Activated T-helper 1 cell treated with anti-CD3 and anti-CD28 coated beads, Interleukin-12 subunit alpha, Interleukin-12 subunit beta, Interleukin-2, Interleukin-4 antibody, amounts not matched to agents 30 ng/mL and 10 ng/mL and 1 ng/mL, durations not matched to agents 14 hours and 24 hours and 36 hours (primary cell): ENCODE data around the gene UNC13B. TPM values are rescaled to one million over a fixed set of nuclear protein-coding genes. Genes with fewer than 3 reads are reported as not detected.

Experiments used
- DNase-seq: peaks from one replicate; pipeline ENCODE4 v3.0.0; 2021; ENCODE audit warnings: low spot score
- H3K27ac Mint-ChIP-seq: one replicate; pipeline ENCODE4 v1.8.0; 2021; ENCODE audit warnings: mild to moderate bottlenecking, mixed read lengths
- H3K27me3 Mint-ChIP-seq: one replicate; pipeline ENCODE4 v1.8.0; 2022; ENCODE audit warnings: mild to moderate bottlenecking, moderate library complexity, mixed read lengths; ENCODE audit not compliant: insufficient read depth
- H3K36me3 Mint-ChIP-seq: one replicate; pipeline ENCODE4 v1.8.0; 2021; ENCODE audit warnings: low read depth, mixed read lengths
- H3K4me1 Mint-ChIP-seq: one replicate; pipeline ENCODE4 v1.8.0; 2021; ENCODE audit warnings: low read depth, mixed read lengths
- H3K4me3 Mint-ChIP-seq: one replicate; pipeline ENCODE4 v1.8.0; 2021; ENCODE audit warnings: mild to moderate bottlenecking, moderate library complexity, mixed read lengths
- H3K9me3 Mint-ChIP-seq: one replicate; pipeline ENCODE4 v1.8.0; 2021; ENCODE audit warnings: mixed read lengths
- intact Hi-C: fragments of 100-400 bp; cut with micrococcal nuclease; formaldehyde crosslinking; loops from one replicate; pipeline ENCODE4 v1.15.1; 2024
- total RNA-seq: library from RNA; stranded (reverse); gene quantifications from 2 replicates; pipeline ENCODE4 v1.2.3, GENCODE V29; 2022

Gene UNC13B
- total RNA-seq, 1 donor from 2014 or later: 0.41 TPM

DNA sequence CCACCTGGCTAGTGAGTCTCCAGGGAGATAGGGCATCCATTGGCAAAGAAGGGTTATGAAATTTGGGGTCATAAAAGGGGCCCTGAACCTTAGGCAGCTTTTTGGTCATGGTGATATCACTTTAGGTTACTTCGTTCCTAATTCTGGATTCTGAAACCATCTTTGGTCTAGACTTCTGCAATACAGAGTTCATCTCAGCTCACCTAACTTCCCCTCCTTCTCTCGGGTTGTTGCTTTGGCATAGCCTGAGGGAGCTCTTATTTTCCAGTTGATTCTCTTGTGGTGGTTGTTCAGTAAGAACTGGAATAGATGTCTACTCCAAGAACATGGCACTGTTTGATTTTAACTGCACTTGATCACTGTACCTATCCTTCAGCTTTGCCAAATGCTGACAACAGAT, 179.2 kb downstream of the UNC13B start:
- H3K27me3 Mint-ChIP-seq: no peaks in the 10 kb centered on the region
- H3K27ac Mint-ChIP-seq: no peak overlapping the region
- no peak overlapping the region for H3K4me3 Mint-ChIP-seq
- no peaks in the 10 kb centered on the region for H3K36me3 Mint-ChIP-seq
- DNase-seq: no peak
- H3K9me3 Mint-ChIP-seq: no peaks in the 10 kb centered on the region
- no peaks in the 10 kb centered on the region for H3K4me1 Mint-ChIP-seq
- intact Hi-C loops: no loop called here

DNA sequence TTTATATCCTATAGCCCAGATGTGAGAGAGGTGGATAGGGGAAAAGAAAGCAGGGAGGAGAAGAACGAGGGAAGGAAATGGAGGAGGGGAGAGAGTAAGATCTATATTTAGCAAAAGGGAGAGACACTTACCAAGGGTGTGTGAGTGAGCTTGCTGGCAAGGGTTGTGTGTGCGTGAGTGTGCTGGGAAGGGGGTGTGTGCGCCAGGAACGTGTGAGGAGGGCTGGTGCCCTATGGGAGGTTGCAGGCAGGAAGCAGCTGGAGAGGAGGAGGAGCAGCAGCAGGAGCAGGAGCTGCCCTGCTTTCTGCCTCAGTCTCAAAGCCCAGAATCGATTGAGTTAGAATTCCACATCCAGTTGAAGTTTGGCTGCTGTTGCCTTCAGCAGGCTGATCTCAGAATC, 179.8 kb downstream of the UNC13B start:
- DNase-seq: no peak
- no peak overlapping the region for H3K27ac Mint-ChIP-seq
- no peaks in the 10 kb centered on the region for H3K9me3 Mint-ChIP-seq
- H3K4me1 Mint-ChIP-seq: no peaks in the 10 kb centered on the region
- no peaks in the 10 kb centered on the region for H3K27me3 Mint-ChIP-seq
- H3K36me3 Mint-ChIP-seq: no peaks in the 10 kb centered on the region
- intact Hi-C loops: no loop called here
- H3K4me3 Mint-ChIP-seq: no peak overlapping the region

GRCh38 chr9:35342221-35342958, 180.6 kb downstream of the UNC13B start:
- Mint-ChIP-seq H3K27me3 (no peaks in the 10 kb centered on the region), H3K9me3 (no peaks in the 10 kb centered on the region), H3K36me3 (no peaks in the 10 kb centered on the region), H3K4me1 (no peaks in the 10 kb centered on the region), H3K4me3 (no peak overlapping the region), H3K27ac (no peak overlapping the region)
- DNase-seq: no peak
- intact Hi-C loops: no loop called here

- no peaks in the 10 kb centered on the region for H3K36me3 Mint-ChIP-seq
- peaks cover 1% of the 10 kb centered on the region for H3K27me3 Mint-ChIP-seq
- H3K27ac Mint-ChIP-seq: no peak overlapping the region
- intact Hi-C loops: no loop called here
- no peaks in the 10 kb centered on the region for H3K9me3 Mint-ChIP-seq
- no peak overlapping the region for H3K4me3 Mint-ChIP-seq
- H3K4me1 Mint-ChIP-seq: no peaks in the 10 kb centered on the region
- DNase-seq: no peak
Measured at GRCh38 chr9:35348109-35348508, 186.3 kb downstream of the UNC13B start.

DNA sequence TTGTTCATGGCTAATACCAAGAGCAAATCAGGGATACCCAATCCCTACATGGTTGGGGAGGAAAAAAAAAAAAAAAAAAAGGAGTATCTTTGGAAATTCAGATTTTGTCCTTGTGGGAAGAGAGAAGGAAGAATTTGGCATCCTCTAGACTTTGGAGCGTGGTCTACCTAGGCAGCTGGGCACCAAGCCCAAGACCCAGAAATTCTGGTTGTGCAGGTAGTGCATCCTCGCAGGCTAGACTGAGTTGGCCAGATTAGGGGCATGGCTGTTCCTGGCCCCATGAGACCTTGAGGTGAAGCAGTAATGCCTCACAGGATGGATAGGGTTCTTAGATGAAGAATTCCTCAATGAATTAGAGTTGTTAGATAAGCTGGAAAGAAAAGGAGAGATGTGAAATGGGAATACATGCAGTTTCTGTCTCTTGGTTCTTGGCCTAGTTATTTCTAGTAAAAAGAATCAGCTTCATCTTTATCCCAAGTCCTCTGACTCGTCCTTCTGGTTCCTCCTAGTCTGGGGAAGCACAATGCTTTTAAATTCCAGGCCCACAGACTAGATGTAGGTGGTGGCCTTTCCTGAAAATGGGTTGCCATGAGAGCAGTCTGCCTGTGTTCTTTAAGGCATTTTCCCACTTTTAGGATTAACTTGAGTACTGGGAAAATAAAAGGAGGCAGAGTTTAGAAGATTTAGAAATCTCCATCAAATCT, 187.6 kb downstream of the UNC13B start:
- Mint-ChIP-seq H3K4me3 (no peak overlapping the region), H3K27ac (no peak overlapping the region), H3K27me3 (peaks cover 3% of the 10 kb centered on the region), H3K4me1 (no peaks in the 10 kb centered on the region), H3K36me3 (no peaks in the 10 kb centered on the region), H3K9me3 (no peaks in the 10 kb centered on the region)
- intact Hi-C loops: no loop called here
- no peak for DNase-seq

- Mint-ChIP-seq H3K27me3 (peaks cover 5% of the 10 kb centered on the region), H3K9me3 (no peaks in the 10 kb centered on the region), H3K4me1 (no peaks in the 10 kb centered on the region), H3K36me3 (no peaks in the 10 kb centered on the region), H3K4me3 (no peak overlapping the region), H3K27ac (no peak overlapping the region)
- no peak for DNase-seq
- intact Hi-C loops: no loop called here
Measured at GRCh38 chr9:35350212-35350611, 188.4 kb downstream of the UNC13B start.

DNA sequence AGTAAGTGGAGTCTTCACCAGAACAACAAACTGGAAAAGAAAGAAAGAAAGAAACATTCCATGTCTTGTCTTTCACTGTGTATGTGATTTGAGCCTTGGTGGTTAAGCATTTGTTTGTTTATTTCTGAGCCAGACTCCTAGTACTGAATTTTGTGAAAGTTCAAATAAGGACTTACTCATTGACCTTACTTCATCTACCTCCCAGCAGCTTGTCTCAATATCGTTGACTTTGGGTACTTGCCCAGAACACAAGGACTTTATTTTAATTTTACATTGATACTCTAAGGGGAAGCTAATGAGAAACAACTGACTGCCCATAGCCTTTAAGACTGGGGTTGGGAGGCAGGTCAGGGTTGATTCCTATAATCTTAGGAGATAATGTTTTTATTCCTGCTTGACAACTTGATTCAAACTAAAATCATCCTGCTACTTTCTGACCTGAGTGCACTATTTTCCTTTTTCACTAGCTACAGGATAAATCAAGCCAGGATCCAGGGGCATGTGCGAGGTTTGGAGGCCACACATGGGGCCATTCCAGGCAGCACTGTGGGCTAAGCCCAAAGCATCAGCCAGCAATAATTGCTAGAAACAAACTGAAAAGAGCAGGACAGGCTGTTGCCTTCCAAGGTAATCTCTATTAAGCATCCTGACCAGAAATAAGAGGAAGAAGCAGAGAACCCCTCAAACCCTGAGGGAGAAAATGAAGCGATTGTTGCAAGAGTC, 189.2 kb downstream of the UNC13B start:
- DNase-seq: no peak
- intact Hi-C loops: no loop called here
- H3K27me3 Mint-ChIP-seq: peaks cover 5% of the 10 kb centered on the region
- H3K4me1 Mint-ChIP-seq: no peaks in the 10 kb centered on the region
- H3K36me3 Mint-ChIP-seq: no peaks in the 10 kb centered on the region
- no peak overlapping the region for H3K27ac Mint-ChIP-seq
- H3K9me3 Mint-ChIP-seq: no peaks in the 10 kb centered on the region
- H3K4me3 Mint-ChIP-seq: no peak overlapping the region

DNA sequence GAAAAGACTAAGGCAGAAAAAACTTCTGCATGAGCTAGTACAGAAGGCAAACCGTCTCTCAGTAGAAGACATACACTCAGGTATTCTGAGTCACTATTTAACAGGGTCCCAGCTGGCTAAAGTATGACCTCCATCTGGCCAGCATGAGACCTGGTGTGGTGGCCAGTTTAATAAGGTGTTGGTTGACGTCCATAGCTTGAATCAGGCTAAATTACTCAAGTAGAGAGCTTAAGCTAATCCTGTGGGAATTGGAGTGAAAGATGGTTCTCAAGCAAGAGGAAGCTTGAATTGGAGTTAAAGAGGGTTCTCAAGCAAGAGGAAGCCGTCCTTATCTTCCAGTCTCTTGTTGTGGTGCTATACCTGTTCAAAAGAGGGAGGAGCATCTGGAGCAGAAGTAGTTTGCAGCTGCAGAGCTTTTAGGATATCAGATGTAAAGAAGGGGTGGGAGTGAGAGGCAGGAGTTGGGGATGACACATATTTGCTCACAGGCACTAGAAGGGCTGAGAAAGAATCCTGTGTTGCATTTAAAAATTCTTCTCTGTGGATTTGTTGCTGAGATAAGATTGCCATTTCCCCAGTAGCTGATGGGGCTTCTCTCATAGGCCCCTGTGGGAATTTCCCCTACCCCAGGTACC, 192.0 kb downstream of the UNC13B start:
- no peaks in the 10 kb centered on the region for H3K36me3 Mint-ChIP-seq
- H3K4me1 Mint-ChIP-seq: no peaks in the 10 kb centered on the region
- DNase-seq: no peak
- no peak overlapping the region for H3K4me3 Mint-ChIP-seq
- no peak overlapping the region for H3K27ac Mint-ChIP-seq
- H3K27me3 Mint-ChIP-seq: peaks cover 4% of the 10 kb centered on the region
- intact Hi-C loops: no loop called here
- no peaks in the 10 kb centered on the region for H3K9me3 Mint-ChIP-seq

- intact Hi-C loops: no loop called here
- Mint-ChIP-seq H3K27ac (no peak overlapping the region), H3K27me3 (peaks cover 4% of the 10 kb centered on the region), H3K9me3 (no peaks in the 10 kb centered on the region), H3K36me3 (no peaks in the 10 kb centered on the region), H3K4me3 (no peak overlapping the region), H3K4me1 (no peaks in the 10 kb centered on the region)
- no peak for DNase-seq
Measured at GRCh38 chr9:35355939-35356338, 194.1 kb downstream of the UNC13B start.

GRCh38 chr9:35357116-35357515, 195.3 kb downstream of the UNC13B start:
- H3K36me3 Mint-ChIP-seq: no peaks in the 10 kb centered on the region
- intact Hi-C loops: no loop called here
- no peaks in the 10 kb centered on the region for H3K4me1 Mint-ChIP-seq
- H3K27ac Mint-ChIP-seq: no peak overlapping the region
- H3K27me3 Mint-ChIP-seq: peaks cover 4% of the 10 kb centered on the region
- DNase-seq: no peak
- no peaks in the 10 kb centered on the region for H3K9me3 Mint-ChIP-seq
- H3K4me3 Mint-ChIP-seq: no peak overlapping the region

DNA sequence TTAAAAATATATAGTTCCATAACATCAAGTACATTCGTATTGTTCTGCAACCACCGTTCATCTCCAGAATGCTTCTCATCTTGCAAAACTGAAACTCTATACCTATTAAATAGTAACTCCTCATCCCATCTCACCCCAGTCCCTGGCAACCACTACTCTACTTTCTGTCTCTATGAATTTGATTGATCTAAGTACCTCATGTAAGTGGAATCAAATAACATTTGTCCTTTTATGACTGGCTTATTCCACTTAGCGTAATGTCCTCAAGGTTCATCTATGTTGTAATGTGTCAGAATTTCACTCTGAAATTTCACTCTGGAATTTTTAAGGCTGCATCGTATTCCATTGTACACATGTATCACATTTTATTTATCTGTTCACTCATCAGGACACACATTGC, 196.0 kb downstream of the UNC13B start:
- no peaks in the 10 kb centered on the region for H3K36me3 Mint-ChIP-seq
- intact Hi-C loops: no loop called here
- no peaks in the 10 kb centered on the region for H3K9me3 Mint-ChIP-seq
- no peak overlapping the region for H3K27ac Mint-ChIP-seq
- no peaks in the 10 kb centered on the region for H3K4me1 Mint-ChIP-seq
- H3K27me3 Mint-ChIP-seq: peaks cover 4% of the 10 kb centered on the region
- no peak for DNase-seq
- H3K4me3 Mint-ChIP-seq: no peak overlapping the region

DNA sequence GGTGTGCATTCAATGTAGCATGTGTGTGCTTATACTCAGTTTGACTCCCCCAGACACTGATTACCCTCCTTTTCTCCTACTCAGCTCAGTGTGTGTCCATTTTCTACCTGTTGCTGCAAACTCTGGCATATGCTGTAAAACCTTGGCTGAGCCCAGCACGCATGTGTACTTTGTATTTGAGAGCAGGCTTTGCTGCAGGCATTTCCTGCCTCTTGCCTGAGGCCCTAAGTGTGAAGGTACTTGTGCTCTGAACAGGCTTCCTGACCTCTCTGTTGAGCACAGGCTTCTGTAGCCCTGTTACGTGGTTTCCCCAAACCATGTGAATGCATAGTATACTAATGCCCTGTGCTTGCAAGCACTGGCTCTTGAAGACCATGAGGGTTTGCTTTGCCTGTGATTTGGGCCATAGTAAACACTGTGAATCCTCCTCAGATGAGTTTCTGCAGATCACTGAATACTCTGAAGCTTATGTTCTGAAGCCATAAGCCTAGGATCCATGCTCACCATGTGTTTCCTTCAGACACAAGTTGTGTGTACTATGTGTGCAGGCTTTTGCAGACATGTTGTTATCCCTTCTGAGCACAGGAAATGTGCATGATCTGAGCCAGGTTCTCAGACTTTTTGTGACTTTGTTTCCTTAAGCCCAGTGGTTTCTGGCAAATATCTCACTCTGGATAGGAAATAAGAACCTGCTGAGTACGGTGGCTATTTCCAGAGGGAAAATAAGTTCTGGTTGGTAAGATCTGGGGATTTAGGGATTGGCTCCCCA, 203.2 kb downstream of the UNC13B start:
- H3K4me3 Mint-ChIP-seq: no peak overlapping the region
- H3K27ac Mint-ChIP-seq: no peak overlapping the region
- no peaks in the 10 kb centered on the region for H3K36me3 Mint-ChIP-seq
- H3K27me3 Mint-ChIP-seq: no peaks in the 10 kb centered on the region
- no peaks in the 10 kb centered on the region for H3K9me3 Mint-ChIP-seq
- intact Hi-C loops: no loop called here
- H3K4me1 Mint-ChIP-seq: no peaks in the 10 kb centered on the region
- no peak for DNase-seq
